ENCODE data around the gene SOX13.

Gene SOX13

DNA sequence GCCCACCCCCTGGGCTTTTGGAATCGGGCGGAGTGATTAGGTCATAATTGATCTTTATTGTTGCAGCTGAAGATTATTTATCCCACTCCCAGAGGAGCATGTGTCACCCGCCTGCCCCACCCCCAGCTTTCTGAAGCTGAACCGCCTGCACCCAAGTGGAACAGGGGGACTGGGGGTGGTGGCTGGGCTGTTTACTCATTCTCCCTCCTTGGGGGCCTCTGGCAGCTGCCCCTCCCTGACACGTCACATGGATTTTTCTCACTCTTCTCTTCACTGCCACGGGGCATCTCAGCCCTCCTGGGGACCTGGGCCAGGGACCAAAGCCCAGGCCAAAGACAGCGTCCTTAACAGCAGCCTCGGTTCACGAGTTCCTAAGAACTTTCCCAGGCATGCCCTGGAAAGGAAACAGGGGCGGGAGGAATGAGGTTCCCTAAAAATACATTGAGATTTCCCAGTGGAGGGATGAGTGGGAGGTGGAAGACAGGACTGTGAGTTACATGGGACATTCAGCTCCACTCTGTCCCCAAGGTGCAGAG, 31.6 kb upstream of the SOX13 start:
- Histone ChIP-seq H3K14ac (ENCODE audit: low read length) (no peak overlapping the region), H3K79me1 (ENCODE audit: low read length) (no peaks in the 10 kb centered on the region), H4K12ac (ENCODE audit: low read depth, low read length) (peak overlapping the region; percentile 28), H2BK5ac (ENCODE audit: low read depth, low read length, poor library complexity) (no peak overlapping the region), H4K8ac (ENCODE audit: low read depth, low read length) (no peak overlapping the region), H3K18ac (ENCODE audit: low read length) (no peak overlapping the region), H2BK12ac (ENCODE audit: low read length) (no peak overlapping the region), H4K91ac (ENCODE audit: low read depth, low read length) (no peak overlapping the region), H3K79me2 (ENCODE audit: control insufficient read depth, insufficient read depth, low read length, poor library complexity) (no peaks in the 10 kb centered on the region), H2AFZ (ENCODE audit: insufficient read depth, low read length, poor library complexity) (no peak overlapping the region), H3K27ac (ENCODE audit: low read depth, low read length) (no peak overlapping the region), H3K23ac (ENCODE audit: low read length) (no peak overlapping the region), H3K9ac (ENCODE audit: low read length) (no peak overlapping the region), H3K4me1 (ENCODE audit: control insufficient read depth in 1 of 2, insufficient read depth in 2 of 2, low read length in 2 of 2) (peaks cover 1 to 5% of the 10 kb centered on the region in 2 experiments), H3K4me2 (ENCODE audit: low read length) (no peak overlapping the region), H3K36me3 (ENCODE audit: control insufficient read depth in 1 of 2, insufficient read depth in 2 of 2, low read length in 2 of 2) (no peaks in the 10 kb centered on the region), H2AK5ac (ENCODE audit: low read length) (peak overlapping the region; percentile 53), H3K9me3 (ENCODE audit: insufficient read depth, low read depth, low read length) (no peaks in the 10 kb centered on the region), H3K27me3 (ENCODE audit: insufficient read depth, low read length) (no peaks in the 10 kb centered on the region), H2BK120ac (ENCODE audit: insufficient read depth, low read length, poor library complexity) (no peak overlapping the region), H3K4ac (ENCODE audit: low read depth, low read length) (no peak overlapping the region), H3K4me3 (ENCODE audit: low read depth, low read length) (no peak overlapping the region)
- DNase-seq = no peak
- WGBS (ENCODE audit: extremely low coverage, insufficient coverage, insufficient read length) = no CpG with 5 or more reads among the region's 10 CpGs

DNA sequence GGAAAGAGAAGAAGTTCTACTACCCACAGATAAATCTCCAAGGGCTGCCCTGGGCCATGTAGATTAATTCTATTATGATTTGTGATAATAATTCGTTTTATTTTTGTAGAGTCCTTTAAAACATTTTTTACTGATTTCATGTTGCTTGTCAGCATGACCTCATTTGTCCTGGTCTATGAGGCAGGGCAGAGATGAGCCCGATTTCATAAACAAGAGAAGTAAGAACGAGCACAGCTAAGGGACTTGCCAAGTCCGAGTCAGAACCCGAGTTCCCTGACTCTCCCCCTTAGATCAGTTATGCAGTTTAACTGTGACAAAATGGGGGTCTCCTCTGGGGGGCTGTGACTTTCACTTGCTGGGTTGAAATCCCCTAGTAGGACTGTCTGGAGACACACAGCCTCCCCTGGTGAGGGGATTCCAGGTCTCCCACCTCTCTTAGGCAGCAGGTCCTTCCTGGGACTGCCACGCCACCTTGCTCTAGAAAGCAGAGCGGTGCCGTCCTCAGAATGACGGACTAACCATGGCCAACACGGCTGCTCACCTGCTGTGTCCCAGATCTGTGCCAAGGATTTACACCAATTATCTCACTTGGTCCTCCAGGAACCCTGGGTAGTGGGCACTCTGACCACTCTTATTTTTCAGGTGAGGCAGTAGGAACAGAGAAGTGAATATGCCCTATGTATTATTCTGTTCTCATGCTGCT, 31.0 kb upstream of the SOX13 start:
- Histone ChIP-seq H4K91ac (ENCODE audit: low read depth, low read length) (no peak overlapping the region), H2AFZ (ENCODE audit: insufficient read depth, low read length, poor library complexity) (no peak overlapping the region), H4K8ac (ENCODE audit: low read depth, low read length) (no peak overlapping the region), H2BK12ac (ENCODE audit: low read length) (no peak overlapping the region), H3K4me3 (ENCODE audit: low read depth, low read length) (no peak overlapping the region), H3K9me3 (ENCODE audit: insufficient read depth, low read depth, low read length) (no peaks in the 10 kb centered on the region), H3K27ac (ENCODE audit: low read depth, low read length) (no peak overlapping the region), H3K4me1 (ENCODE audit: control insufficient read depth in 1 of 2, insufficient read depth in 2 of 2, low read length in 2 of 2) (peaks cover 4 to 6% of the 10 kb centered on the region in 2 experiments), H3K4ac (ENCODE audit: low read depth, low read length) (no peak overlapping the region), H3K18ac (ENCODE audit: low read length) (no peak overlapping the region), H3K14ac (ENCODE audit: low read length) (no peak overlapping the region), H2BK120ac (ENCODE audit: insufficient read depth, low read length, poor library complexity) (no peak overlapping the region), H2AK5ac (ENCODE audit: low read length) (no peak overlapping the region), H3K23ac (ENCODE audit: low read length) (no peak overlapping the region), H3K9ac (ENCODE audit: low read length) (no peak overlapping the region), H2BK5ac (ENCODE audit: low read depth, low read length, poor library complexity) (no peak overlapping the region), H4K12ac (ENCODE audit: low read depth, low read length) (no peak overlapping the region), H3K4me2 (ENCODE audit: low read length) (no peak overlapping the region), H3K79me1 (ENCODE audit: low read length) (no peaks in the 10 kb centered on the region), H3K79me2 (ENCODE audit: control insufficient read depth, insufficient read depth, low read length, poor library complexity) (no peaks in the 10 kb centered on the region), H3K36me3 (ENCODE audit: control insufficient read depth in 1 of 2, insufficient read depth in 2 of 2, low read length in 2 of 2) (no peaks in the 10 kb centered on the region), H3K27me3 (ENCODE audit: insufficient read depth, low read length) (no peaks in the 10 kb centered on the region)
- no peak for DNase-seq
- WGBS (ENCODE audit: extremely low coverage, insufficient coverage, insufficient read length) = no CpG with 5 or more reads among the region's 10 CpGs

DNA sequence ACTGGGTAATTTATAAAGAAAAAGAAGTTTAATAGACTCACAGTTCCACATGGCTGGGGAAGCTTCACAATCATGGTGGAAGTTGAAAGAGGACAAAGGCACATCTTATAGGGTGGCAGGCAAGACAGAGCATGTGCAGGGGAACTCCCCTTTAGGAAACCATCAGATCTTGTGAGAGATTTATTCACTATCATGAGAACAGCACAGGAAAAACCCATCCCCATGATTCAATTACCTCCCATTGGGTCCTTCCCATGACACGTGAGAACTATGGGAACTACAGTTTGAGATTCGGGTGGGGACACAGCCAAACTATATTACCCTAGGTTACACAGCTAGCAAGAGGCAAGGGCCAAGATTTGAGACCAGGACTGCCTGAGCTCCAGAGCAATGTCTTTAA, 30.4 kb upstream of the SOX13 start:
- H3K79me1 ChIP-seq (ENCODE audit: low read length) = no peaks in the 10 kb centered on the region
- no peaks in the 10 kb centered on the region for H3K9me3 ChIP-seq (ENCODE audit: insufficient read depth, low read depth, low read length)
- no peak overlapping the region for H3K4ac ChIP-seq (ENCODE audit: low read depth, low read length)
- H4K91ac ChIP-seq (ENCODE audit: low read depth, low read length) = no peak overlapping the region
- no peak overlapping the region for H2BK5ac ChIP-seq (ENCODE audit: low read depth, low read length, poor library complexity)
- H4K8ac ChIP-seq (ENCODE audit: low read depth, low read length) = no peak overlapping the region
- no peak overlapping the region for H3K18ac ChIP-seq (ENCODE audit: low read length)
- no peak overlapping the region for H3K27ac ChIP-seq (ENCODE audit: low read depth, low read length)
- H3K4me1 ChIP-seq (ENCODE audit: control insufficient read depth in 1 of 2, insufficient read depth in 2 of 2, low read length in 2 of 2) = peaks cover 4 to 6% of the 10 kb centered on the region in 2 experiments
- H3K4me3 ChIP-seq (ENCODE audit: low read depth, low read length) = no peak overlapping the region
- no peak overlapping the region for H4K12ac ChIP-seq (ENCODE audit: low read depth, low read length)
- H3K36me3 ChIP-seq (ENCODE audit: control insufficient read depth in 1 of 2, insufficient read depth in 2 of 2, low read length in 2 of 2) = no peaks in the 10 kb centered on the region
- DNase-seq = no peak
- no peak overlapping the region for H3K23ac ChIP-seq (ENCODE audit: low read length)
- no peaks in the 10 kb centered on the region for H3K27me3 ChIP-seq (ENCODE audit: insufficient read depth, low read length)
- no peak overlapping the region for H3K9ac ChIP-seq (ENCODE audit: low read length)
- no peak overlapping the region for H3K4me2 ChIP-seq (ENCODE audit: low read length)
- H2BK120ac ChIP-seq (ENCODE audit: insufficient read depth, low read length, poor library complexity) = no peak overlapping the region
- no peaks in the 10 kb centered on the region for H3K79me2 ChIP-seq (ENCODE audit: control insufficient read depth, insufficient read depth, low read length, poor library complexity)
- no CpG with 5 or more reads among the region's 2 CpGs for WGBS (ENCODE audit: extremely low coverage, insufficient coverage, insufficient read length)
- no peak overlapping the region for H2AFZ ChIP-seq (ENCODE audit: insufficient read depth, low read length, poor library complexity)
- H2AK5ac ChIP-seq (ENCODE audit: low read length) = no peak overlapping the region
- no peak overlapping the region for H3K14ac ChIP-seq (ENCODE audit: low read length)
- H2BK12ac ChIP-seq (ENCODE audit: low read length) = no peak overlapping the region

DNA sequence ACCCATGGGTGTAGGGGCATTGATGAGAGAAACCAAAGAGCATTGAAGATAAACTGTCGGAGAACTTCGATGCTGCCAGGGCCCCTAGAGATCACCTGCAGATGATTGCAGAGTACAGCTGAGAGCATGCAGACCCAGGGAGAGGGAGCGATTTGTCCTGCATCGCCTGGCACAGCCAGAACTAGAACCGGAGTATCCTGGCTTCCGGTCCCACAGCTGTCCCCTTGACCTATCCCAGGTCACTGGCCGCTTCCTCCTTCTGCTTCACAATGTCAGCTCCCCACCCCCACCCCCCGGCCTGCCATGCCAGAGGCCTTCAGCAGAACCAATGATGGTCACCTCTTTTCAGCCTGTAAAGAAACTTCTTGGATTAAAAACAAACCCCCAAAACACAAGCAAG, 29.2 kb upstream of the SOX13 start:
- WGBS (ENCODE audit: extremely low coverage, insufficient coverage, insufficient read length) = no CpG with 5 or more reads among the region's 8 CpGs
- H3K9me3 ChIP-seq (ENCODE audit: insufficient read depth, low read depth, low read length) = no peaks in the 10 kb centered on the region
- peaks cover 4 to 6% of the 10 kb centered on the region in 2 experiments for H3K4me1 ChIP-seq (ENCODE audit: control insufficient read depth in 1 of 2, insufficient read depth in 2 of 2, low read length in 2 of 2)
- H3K4me3 ChIP-seq (ENCODE audit: low read depth, low read length) = no peak overlapping the region
- no peak overlapping the region for H2AFZ ChIP-seq (ENCODE audit: insufficient read depth, low read length, poor library complexity)
- H3K27ac ChIP-seq (ENCODE audit: low read depth, low read length) = no peak overlapping the region
- H2BK5ac ChIP-seq (ENCODE audit: low read depth, low read length, poor library complexity) = no peak overlapping the region
- H3K4ac ChIP-seq (ENCODE audit: low read depth, low read length) = no peak overlapping the region
- no peaks in the 10 kb centered on the region for H3K79me2 ChIP-seq (ENCODE audit: control insufficient read depth, insufficient read depth, low read length, poor library complexity)
- no peak overlapping the region for H4K8ac ChIP-seq (ENCODE audit: low read depth, low read length)
- no peak overlapping the region for H2BK120ac ChIP-seq (ENCODE audit: insufficient read depth, low read length, poor library complexity)
- no peak overlapping the region for H2BK12ac ChIP-seq (ENCODE audit: low read length)
- no peak overlapping the region for H3K23ac ChIP-seq (ENCODE audit: low read length)
- no peak overlapping the region for H3K9ac ChIP-seq (ENCODE audit: low read length)
- no peaks in the 10 kb centered on the region for H3K79me1 ChIP-seq (ENCODE audit: low read length)
- no peaks in the 10 kb centered on the region for H3K27me3 ChIP-seq (ENCODE audit: insufficient read depth, low read length)
- H3K4me2 ChIP-seq (ENCODE audit: low read length) = no peak overlapping the region
- no peak overlapping the region for H3K14ac ChIP-seq (ENCODE audit: low read length)
- H4K12ac ChIP-seq (ENCODE audit: low read depth, low read length) = no peak overlapping the region
- H4K91ac ChIP-seq (ENCODE audit: low read depth, low read length) = no peak overlapping the region
- H2AK5ac ChIP-seq (ENCODE audit: low read length) = no peak overlapping the region
- H3K18ac ChIP-seq (ENCODE audit: low read length) = no peak overlapping the region
- DNase-seq = no peak
- no peaks in the 10 kb centered on the region for H3K36me3 ChIP-seq (ENCODE audit: control insufficient read depth in 1 of 2, insufficient read depth in 2 of 2, low read length in 2 of 2)
